COLO668 (cell line): Measurements from ENCODE around the gene HOXC4.

Experiments used
- DNase-seq: peaks from one replicate; lab custom pipeline; 2025; ENCODE audit not compliant: unreplicated experiment; lab: John Stamatoyannopoulos, UW

The HOXC4 gene

DNA sequence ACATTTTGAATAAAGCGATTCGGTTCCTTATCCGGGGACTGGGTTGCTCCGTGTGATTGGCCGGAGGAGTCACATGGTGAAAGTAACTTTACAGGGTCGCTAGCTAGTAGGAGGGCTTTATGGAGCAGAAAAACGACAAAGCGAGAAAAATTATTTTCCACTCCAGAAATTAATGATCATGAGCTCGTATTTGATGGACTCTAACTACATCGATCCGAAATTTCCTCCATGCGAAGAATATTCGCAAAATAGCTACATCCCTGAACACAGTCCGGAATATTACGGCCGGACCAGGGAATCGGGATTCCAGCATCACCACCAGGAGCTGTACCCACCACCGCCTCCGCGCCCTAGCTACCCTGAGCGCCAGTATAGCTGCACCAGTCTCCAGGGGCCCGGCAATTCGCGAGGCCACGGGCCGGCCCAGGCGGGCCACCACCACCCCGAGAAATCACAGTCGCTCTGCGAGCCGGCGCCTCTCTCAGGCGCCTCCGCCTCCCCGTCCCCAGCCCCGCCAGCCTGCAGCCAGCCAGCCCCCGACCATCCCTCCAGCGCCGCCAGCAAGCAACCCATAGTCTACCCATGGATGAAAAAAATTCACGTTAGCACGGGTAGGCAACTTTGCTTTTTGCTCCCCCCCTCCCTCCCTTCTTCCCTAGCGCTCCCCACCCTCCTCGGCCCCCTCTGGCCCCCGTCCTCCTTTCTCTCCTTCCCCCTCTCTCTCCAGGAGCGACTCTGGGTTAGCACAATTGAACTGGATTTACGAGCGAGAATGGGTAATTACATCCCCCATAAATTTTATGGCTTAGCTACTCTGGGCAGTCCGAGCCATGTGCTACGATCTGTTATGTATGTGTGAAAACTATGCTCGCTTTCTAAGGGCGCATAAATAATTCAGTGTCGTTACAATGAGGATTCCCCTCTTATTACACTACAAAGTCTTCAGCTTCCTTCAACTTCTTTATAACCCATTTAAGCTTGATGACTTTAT is at the start of gene HOXC4:
TSS of gene HOXC4 (plus strand) at position 85 of the 991 bp plus-strand sequence. CDS start at position 173, 88 bp downstream.
- no peak for DNase-seq

DNA sequence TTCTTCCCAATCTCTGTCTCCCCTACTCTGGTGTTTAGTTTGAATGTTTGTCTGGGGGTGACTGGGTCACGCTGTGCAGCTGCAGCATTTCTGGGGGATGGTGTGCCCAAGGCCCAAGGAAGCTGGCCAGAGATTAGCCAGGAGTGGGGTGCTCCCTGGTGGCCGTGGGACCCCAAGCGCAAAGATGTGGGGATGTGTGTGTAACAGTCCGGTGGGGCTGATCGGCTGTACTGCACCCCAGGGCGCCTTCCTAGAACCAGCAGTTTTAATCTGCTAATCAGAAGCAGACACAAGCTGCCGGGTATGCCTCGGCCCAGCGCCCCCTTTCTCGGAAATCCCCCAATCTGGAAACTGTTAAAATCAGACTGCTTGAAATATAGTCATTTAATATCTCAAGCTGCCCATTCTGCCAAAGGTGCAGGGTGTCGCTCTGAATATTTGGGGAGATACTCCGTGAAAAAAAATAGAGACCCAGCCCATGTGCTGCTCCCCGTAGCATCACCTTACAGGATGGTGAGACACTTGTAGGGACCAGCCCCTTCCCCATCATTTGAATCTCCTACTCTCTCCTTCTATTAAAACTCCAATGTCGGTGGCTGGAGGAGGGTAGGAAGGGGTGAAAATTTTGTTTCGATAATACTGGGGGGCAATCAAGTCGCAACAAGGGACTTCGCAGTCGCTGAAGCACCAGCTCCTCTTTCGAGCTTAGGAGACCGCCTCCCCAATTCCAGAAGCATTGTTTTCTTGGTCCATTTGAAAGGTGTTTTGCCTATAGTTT is 49.4 kb upstream of the HOXC4 start:
- no peak for DNase-seq

- DNase-seq: peak; percentile 0
These were observed 48.6 kb upstream of the HOXC4 start for GRCh38 chr12:54004841-54005530.

DNA sequence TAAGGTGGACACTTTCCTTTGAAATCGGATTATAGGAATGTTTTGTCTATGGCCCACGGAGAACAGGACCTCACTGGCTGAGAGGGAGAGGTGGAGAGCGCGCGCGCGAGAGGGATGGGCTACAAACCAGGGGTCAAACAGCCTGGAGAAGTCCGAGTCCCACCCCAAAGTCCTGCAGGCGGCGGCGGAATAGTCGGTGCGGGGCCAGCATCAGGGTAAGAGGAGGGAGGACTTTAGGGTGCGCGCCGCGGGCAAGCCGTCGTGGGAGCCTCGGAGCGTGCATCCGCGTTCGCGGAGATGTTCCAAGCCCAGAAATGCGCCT is 48.1 kb upstream of the HOXC4 start:
- DNase-seq: no peak

DNA sequence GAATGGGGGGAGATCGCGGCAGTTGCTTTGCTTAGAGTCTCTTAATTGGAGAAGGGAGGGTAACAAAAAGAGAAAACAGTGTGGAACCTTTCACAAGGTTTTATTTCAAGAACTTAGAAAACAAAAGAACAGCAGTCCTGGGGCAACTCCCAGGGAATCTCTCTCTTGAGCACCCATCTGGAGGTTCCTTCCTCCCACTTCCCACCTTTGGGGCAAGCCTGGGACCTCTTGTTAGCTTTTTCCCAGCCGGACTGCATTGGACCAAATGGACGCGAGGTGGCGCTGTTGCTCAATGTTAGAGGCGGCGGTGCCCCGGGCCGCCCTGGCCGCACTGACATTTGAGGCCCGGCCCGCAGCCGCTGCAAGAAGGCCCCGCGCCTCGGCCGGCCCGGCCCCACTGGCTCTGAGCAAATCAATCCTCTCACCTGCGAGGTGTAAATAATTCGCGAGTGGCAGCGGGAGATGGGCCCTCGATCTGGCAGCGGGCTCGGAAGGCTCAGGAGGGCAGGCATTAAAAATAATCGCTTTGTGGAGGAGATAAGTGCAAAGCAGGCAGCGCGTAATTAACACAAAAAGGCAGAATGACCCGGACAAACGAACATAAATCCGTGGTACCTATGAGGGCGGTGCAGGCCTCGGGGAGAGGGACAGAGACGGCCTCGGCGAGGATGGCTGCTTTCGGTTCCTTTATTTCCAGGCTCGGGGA is 47.6 kb upstream of the HOXC4 start:
- peak; percentile 62 for DNase-seq

DNA sequence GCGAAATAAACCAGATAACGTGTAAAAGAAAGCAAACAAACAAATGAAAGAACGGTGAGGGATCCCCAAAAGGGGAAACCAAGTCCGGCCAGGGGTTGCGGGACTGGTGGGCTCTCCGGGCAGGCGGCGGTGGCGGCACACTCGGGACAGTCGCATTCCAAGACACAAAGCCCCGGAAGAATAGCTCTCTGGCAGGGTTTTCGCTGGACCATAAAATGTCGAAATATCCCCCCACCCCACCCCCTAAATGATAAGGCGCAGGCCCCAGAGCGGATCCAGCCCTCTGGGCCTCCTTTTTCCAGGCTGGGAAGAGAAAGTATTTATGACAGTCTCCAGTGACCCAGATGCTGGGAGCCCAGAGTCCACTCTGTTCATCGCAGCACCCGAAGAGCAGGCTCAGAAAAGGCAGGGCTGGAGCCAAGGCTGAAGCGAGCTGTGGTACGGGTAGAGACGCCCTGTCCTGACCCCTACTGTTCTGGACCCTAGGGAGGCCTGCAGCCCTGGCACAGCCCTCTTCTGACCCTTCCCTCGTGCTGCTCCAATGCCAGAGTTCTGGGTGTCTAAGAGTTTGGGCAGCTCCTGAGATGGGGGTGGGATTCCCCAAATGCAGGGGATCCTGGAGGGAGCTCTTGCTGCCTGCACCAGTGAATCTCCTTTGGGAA is 46.9 kb upstream of the HOXC4 start:
- no peak for DNase-seq

- no peak for DNase-seq
These were observed 45.9 kb upstream of the HOXC4 start for GRCh38 chr12:54007538-54008259.

DNA sequence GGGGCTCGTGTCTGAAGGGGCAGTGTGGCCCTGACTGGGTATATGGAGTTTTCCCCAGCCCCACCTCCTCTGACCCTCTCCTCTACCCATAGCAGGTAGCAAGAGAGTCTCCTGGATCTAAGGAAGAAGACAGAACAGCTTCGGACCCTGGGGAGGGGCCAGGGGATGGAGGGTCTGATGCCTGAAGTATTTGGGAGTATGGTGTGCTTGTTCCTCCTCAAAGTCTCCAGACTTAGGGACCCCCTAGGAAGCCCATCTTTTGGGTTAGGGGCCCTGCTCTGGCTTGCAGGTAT is 45.4 kb upstream of the HOXC4 start:
- DNase-seq: no peak

GRCh38 chr12:54009171-54010052 is 44.2 kb upstream of the HOXC4 start:
- no peak for DNase-seq

DNA sequence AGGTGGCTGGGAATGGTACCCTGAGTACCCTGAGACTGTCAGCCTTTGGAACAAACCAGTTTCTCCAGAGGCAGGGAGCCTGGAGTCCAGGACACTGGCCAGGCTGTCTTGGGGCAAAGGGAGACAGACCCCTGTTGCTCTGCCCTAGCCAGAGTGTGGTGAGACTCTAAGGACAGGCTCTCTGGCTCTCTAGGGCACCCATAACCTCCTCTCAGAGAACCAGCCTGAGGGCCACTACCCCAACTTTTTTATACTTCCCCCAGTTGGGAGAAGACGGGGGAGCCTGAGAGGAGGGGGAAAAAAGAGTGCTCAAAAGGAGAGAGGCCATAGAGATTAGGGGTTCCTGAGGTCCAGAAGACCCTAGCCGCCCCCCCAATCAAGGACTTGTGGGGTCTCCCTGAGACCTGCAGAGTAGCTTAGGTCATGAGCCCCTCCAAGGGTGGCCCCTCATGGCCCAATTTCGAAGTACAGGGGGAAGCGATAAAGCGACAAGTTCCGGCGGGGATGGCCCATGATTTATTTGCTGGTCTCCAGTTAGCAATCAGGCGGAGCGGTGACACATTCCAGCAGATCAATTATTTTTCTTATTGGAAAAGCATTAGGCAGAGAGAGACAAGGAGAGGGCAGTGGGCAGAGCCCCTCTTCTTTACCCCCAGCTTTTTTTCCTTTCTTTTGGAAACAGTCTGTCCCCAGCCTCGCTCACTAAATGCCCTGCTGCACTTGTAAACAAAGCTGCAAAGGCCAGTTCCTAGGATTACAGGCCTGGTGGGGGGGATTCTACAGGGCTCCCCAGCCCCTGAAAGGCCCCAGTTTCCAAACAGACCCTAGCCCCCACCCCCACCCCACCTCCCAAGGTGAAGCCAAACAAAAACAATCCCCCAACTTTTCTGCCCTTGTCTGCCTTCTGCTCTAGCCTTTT is 43.3 kb upstream of the HOXC4 start:
- no peak for DNase-seq

GRCh38 chr12:54010972-54011664 is 42.5 kb upstream of the HOXC4 start:
- DNase-seq: no peak

GRCh38 chr12:54011665-54012532 is 41.7 kb upstream of the HOXC4 start:
- DNase-seq: no peak

- no peak for DNase-seq
These were observed 40.8 kb upstream of the HOXC4 start for GRCh38 chr12:54012631-54013409.

DNA sequence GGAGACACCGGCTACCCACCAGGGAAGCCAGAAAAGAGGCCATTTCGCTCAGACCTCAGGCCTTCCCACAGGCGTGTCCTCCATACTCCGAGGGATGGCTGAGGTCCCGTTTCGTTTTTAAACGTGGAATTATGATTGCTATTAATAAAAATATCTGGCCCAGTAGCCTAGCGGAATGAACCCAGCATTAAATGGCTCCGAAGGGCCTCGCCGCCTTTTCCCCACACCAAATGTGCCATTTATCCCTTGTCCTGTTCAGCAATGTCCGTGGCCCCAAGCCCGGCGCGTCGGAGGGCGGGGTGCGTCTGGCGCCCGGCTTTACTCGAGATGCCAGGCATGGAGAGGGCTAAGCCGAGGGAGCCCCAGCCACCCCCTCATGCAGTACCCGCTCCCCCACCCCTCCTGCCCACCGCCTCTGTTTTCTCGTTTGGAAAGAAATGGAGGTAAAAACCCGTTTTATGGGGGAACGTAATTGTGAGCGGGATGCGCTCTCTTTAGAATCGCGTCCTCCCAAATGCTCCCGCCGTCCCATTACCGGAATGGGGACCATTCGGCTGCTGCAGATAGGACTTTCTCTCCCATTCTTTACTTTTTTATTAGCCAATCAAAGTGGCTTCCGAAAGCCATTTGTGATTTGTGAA is 39.1 kb upstream of the HOXC4 start:
- DNase-seq: no peak
